H9 (cell line): Measurements from ENCODE around the gene CFDP1. TPM values are rescaled to one million over a fixed set of nuclear protein-coding genes. Genes with fewer than 3 reads are reported as not detected.

Experiments
- DNase-seq: peaks from one replicate; pipeline ENCODE4 v3.0.0-alpha.2; 2017
- H2AFZ ChIP-seq: one replicate; pipeline ENCODE4 v1.6.1; 2013; ENCODE audit warnings: mild to moderate bottlenecking, low read length, control low read depth, moderate library complexity
- H2AK5ac ChIP-seq: 2 replicates; pipeline ENCODE4 v1.6.1; 2013; ENCODE audit warnings: low read length, control low read depth, mixed read lengths; ENCODE audit not compliant: insufficient read length
- H2BK120ac ChIP-seq: one replicate; pipeline ENCODE4 v1.6.1; 2013; ENCODE audit warnings: low read depth, mild to moderate bottlenecking, low read length, control low read depth, inconsistent platforms; ENCODE audit not compliant: poor library complexity, severe bottlenecking
- H2BK12ac ChIP-seq: 2 replicates; pipeline ENCODE4 v1.6.1; 2013; ENCODE audit warnings: low read length, control low read depth, mixed read lengths, low read depth; ENCODE audit not compliant: insufficient read length
- H2BK15ac ChIP-seq: 2 replicates; pipeline ENCODE4 v1.6.1; 2013; ENCODE audit warnings: low read depth, low read length, control low read depth
- H2BK20ac ChIP-seq: one replicate; pipeline ENCODE4 v1.6.1; 2013; ENCODE audit warnings: low read depth, mild to moderate bottlenecking, low read length, control low read depth, inconsistent platforms; ENCODE audit not compliant: poor library complexity, severe bottlenecking
- H2BK5ac ChIP-seq: 2 replicates; pipeline ENCODE4 v1.6.1; 2013; ENCODE audit warnings: low read length, control low read depth, mixed read lengths; ENCODE audit not compliant: insufficient read length
- H3K14ac ChIP-seq: 2 replicates; pipeline ENCODE4 v1.6.1; 2013; ENCODE audit warnings: low read length, control low read depth; ENCODE audit not compliant: insufficient read depth
- H3K18ac ChIP-seq: 2 replicates; pipeline ENCODE4 v1.6.1; 2013; ENCODE audit warnings: low read depth, mild to moderate bottlenecking, mixed read lengths, low read length, control low read depth; ENCODE audit not compliant: insufficient read length
- H3K23ac ChIP-seq: 2 replicates; pipeline ENCODE4 v1.6.1; 2013; ENCODE audit warnings: low read length, control low read depth, mixed read lengths, low read depth; ENCODE audit not compliant: insufficient read length
- H3K23me2 ChIP-seq: 2 replicates; pipeline ENCODE4 v1.6.1; 2013; ENCODE audit warnings: low read depth, mild to moderate bottlenecking, mixed read lengths, low read length, control low read depth; ENCODE audit not compliant: insufficient read length, poor library complexity, severe bottlenecking
- H3K27ac ChIP-seq: 2 replicates; pipeline ENCODE4 v1.5.1; 2013; ENCODE audit warnings: low read length, control low read depth, mixed read lengths, low read depth; ENCODE audit not compliant: insufficient read length
- H3K27me3 ChIP-seq: 2 replicates; pipeline ENCODE4 v1.6.1; 2013; ENCODE audit warnings: low read length, control low read depth, inconsistent platforms; ENCODE audit not compliant: insufficient read depth
- H3K4ac ChIP-seq: 2 replicates; pipeline ENCODE4 v1.6.1; 2013; ENCODE audit warnings: low read depth, mild to moderate bottlenecking, control low read depth, inconsistent platforms, low read length, moderate library complexity
- H3K4me1 ChIP-seq: 2 replicates; pipeline ENCODE4 v1.6.1; 2013; ENCODE audit warnings: low read length, control low read depth, inconsistent platforms; ENCODE audit not compliant: insufficient read depth
- H3K4me2 ChIP-seq: 2 replicates; pipeline ENCODE4 v1.6.1; 2013; ENCODE audit warnings: low read length, control low read depth, mixed read lengths; ENCODE audit not compliant: insufficient read length, insufficient read depth
- H3K56ac ChIP-seq: 2 replicates; pipeline ENCODE4 v1.6.1; 2013; ENCODE audit warnings: low read depth, mild to moderate bottlenecking, mixed read lengths, low read length, control low read depth; ENCODE audit not compliant: insufficient read length
- H3K79me1 ChIP-seq: 2 replicates; pipeline ENCODE4 v1.6.1; 2013; ENCODE audit warnings: low read depth, mild to moderate bottlenecking, moderate library complexity, low read length, control low read depth, inconsistent platforms; ENCODE audit not compliant: insufficient read depth, poor library complexity, severe bottlenecking
- H3K79me2 ChIP-seq: 2 replicates; pipeline ENCODE4 v1.6.1; 2013; ENCODE audit warnings: low read length, control low read depth, inconsistent platforms; ENCODE audit not compliant: insufficient read depth
- H3K9ac ChIP-seq: 2 replicates; pipeline ENCODE4 v1.6.1; 2013; ENCODE audit warnings: low read length, control low read depth, mixed read lengths; ENCODE audit not compliant: insufficient read length; ENCODE audit errors: extremely low read depth
- H3K9me3 ChIP-seq: one replicate; pipeline ENCODE4 v1.6.1; 2013; ENCODE audit warnings: low read depth, low read length, inconsistent platforms; ENCODE audit not compliant: control insufficient read depth
- H3T11ph ChIP-seq: one replicate; pipeline ENCODE4 v1.6.1; 2013; ENCODE audit warnings: mild to moderate bottlenecking, low read length, control low read depth, inconsistent platforms
- H4K20me1 ChIP-seq: one replicate; pipeline ENCODE4 v1.6.1; 2013; ENCODE audit not compliant: control insufficient read depth, insufficient read length, insufficient read depth
- H4K5ac ChIP-seq: 2 replicates; pipeline ENCODE4 v1.6.1; 2013; ENCODE audit warnings: low read depth, mild to moderate bottlenecking, mixed read lengths, low read length, control low read depth; ENCODE audit not compliant: insufficient read length
- H4K8ac ChIP-seq: replicated peaks from 2 replicates; pipeline ENCODE4 v1.6.1; 2013; ENCODE audit warnings: low read length, control low read depth, mixed read lengths, low read depth; ENCODE audit not compliant: insufficient read length
- H4K91ac ChIP-seq: 2 replicates; pipeline ENCODE4 v1.6.1; 2013; ENCODE audit warnings: low read depth, mild to moderate bottlenecking, moderate library complexity, mixed read lengths, low read length, control low read depth; ENCODE audit not compliant: insufficient read length
- H3K27ac Mint-ChIP-seq, 3 experiments: 2 replicates in 2 of 3; 3 replicates in 1 of 3; pipeline ENCODE4 v1.8.0; 2020 to 2021; ENCODE audit warnings: mixed read lengths in 3 of 3, mild to moderate bottlenecking in 1 of 3, moderate library complexity in 1 of 3
- H3K27me3 Mint-ChIP-seq: 2 replicates; pipeline ENCODE4 v1.8.0; 2021; ENCODE audit warnings: low read depth, mild to moderate bottlenecking, moderate library complexity, mixed read lengths
- H3K36me3 Mint-ChIP-seq, 3 experiments: 2 replicates in 2 of 3; 3 replicates in 1 of 3; pipeline ENCODE4 v1.8.0; 2020 to 2021; ENCODE audit warnings: low read depth in 3 of 3, mixed read lengths in 3 of 3; ENCODE audit not compliant: insufficient read depth in 1 of 3
- H3K4me1 Mint-ChIP-seq, 2 experiments: 2 replicates each; pipeline ENCODE4 v1.8.0; 2020; ENCODE audit warnings: mixed read lengths in 2 of 2
- H3K4me3 Mint-ChIP-seq, 2 experiments: 2 replicates in 1 of 2; 3 replicates in 1 of 2; pipeline ENCODE4 v1.8.0; 2020 to 2021; ENCODE audit warnings: mild to moderate bottlenecking in 2 of 2, mixed read lengths in 2 of 2, moderate library complexity in 1 of 2
- H3K9me3 Mint-ChIP-seq, 2 experiments: 2 replicates in 1 of 2; 3 replicates in 1 of 2; pipeline ENCODE4 v1.8.0; 2020; ENCODE audit warnings: mild to moderate bottlenecking in 2 of 2, mixed read lengths in 2 of 2, moderate library complexity in 1 of 2
- WGBS: extraction: QIAGEN DNeasy Blood & Tissue Kit; methylation state at CpG from one replicate; pipeline ENCODE4 v1.1.7; 2013; ENCODE audit warnings: missing lambda C conversion rate, low lambda C conversion rate, mixed read lengths; ENCODE audit not compliant: insufficient read length; ENCODE audit errors: extremely low coverage; 5-methylcytosine and 5-hydroxymethylcytosine counted together
- total RNA-seq: library from RNA; stranded (reverse); gene quantifications from 2 replicates; pipeline ENCODE4 v1.2.1, GENCODE V29; 2021
- TF ChIP-seq, protein P1 (sequence below): fragments of 200-600 bp; sonication (generic); conservative IDR thresholded peaks from 3 replicates; pipeline ENCODE4 v1.8.0; 2021; ENCODE audit warnings: antibody characterized with exemption, mild to moderate bottlenecking

CFDP1 gene
- total RNA-seq, 1 experiment from 2014 or later = 89.2 TPM

DNA sequence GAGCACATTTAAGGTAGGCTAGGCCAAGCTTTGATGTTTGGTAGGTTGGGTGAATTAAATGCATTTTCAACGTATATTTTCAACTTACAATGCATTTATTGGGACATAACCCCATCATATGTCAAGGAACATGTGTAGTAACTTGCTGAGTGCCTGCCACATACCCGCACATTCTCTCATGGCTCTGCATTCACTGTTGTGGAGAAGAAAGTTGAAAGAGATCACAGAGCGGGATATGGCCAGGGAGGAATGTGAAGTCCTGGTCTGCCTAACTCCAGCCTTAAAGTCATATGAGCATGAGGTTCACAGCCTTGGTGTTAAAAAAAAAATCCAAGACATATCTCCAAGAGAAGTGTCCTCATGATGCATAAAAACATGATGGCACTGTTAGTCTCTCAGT is 79.1 kb downstream of the CFDP1 start:
- no peak overlapping the region for H3K56ac ChIP-seq
- no peaks in the 10 kb centered on the region for H4K20me1 ChIP-seq
- Mint-ChIP-seq H3K36me3 (peaks cover 0 to 13% (median 4%) of the 10 kb centered on the region in 3 experiments; a peak in 3 of 7 replicates), H3K4me1 (peaks cover 5 to 6% of the 10 kb centered on the region in 2 experiments; a peak in 2 of 4 replicates), H3K27me3 (no peaks in the 10 kb centered on the region), H3K9me3 (no peaks in the 10 kb centered on the region), H3K27ac (no peak overlapping the region), H3K4me3 (no peak overlapping the region)
- no peak overlapping the region for H4K8ac ChIP-seq
- no peak overlapping the region for H2BK20ac ChIP-seq
- no peak overlapping the region for H3K9ac ChIP-seq
- no peak overlapping the region for H2BK120ac ChIP-seq
- DNase-seq = no peak
- no peak overlapping the region for H3K4ac ChIP-seq
- H2BK15ac ChIP-seq = no peak overlapping the region
- H3K27me3 ChIP-seq = no peaks in the 10 kb centered on the region
- no peaks in the 10 kb centered on the region for H3K23me2 ChIP-seq
- no peaks in the 10 kb centered on the region for H3K9me3 ChIP-seq
- H3K14ac ChIP-seq = no peak overlapping the region
- H2AK5ac ChIP-seq = no peak overlapping the region
- no peak overlapping the region for H3K18ac ChIP-seq
- no peak overlapping the region for H4K91ac ChIP-seq
- no peaks in the 10 kb centered on the region for H3K79me2 ChIP-seq
- TF ChIP-seq, protein P1, sequence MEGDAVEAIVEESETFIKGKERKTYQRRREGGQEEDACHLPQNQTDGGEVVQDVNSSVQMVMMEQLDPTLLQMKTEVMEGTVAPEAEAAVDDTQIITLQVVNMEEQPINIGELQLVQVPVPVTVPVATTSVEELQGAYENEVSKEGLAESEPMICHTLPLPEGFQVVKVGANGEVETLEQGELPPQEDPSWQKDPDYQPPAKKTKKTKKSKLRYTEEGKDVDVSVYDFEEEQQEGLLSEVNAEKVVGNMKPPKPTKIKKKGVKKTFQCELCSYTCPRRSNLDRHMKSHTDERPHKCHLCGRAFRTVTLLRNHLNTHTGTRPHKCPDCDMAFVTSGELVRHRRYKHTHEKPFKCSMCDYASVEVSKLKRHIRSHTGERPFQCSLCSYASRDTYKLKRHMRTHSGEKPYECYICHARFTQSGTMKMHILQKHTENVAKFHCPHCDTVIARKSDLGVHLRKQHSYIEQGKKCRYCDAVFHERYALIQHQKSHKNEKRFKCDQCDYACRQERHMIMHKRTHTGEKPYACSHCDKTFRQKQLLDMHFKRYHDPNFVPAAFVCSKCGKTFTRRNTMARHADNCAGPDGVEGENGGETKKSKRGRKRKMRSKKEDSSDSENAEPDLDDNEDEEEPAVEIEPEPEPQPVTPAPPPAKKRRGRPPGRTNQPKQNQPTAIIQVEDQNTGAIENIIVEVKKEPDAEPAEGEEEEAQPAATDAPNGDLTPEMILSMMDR = no peak
- no peaks in the 10 kb centered on the region for H3K4me1 ChIP-seq
- no peak overlapping the region for H3K4me2 ChIP-seq
- H3T11ph ChIP-seq = no peak overlapping the region
- H3K23ac ChIP-seq = no peak overlapping the region
- H4K5ac ChIP-seq = no peak overlapping the region
- no peaks in the 10 kb centered on the region for H3K79me1 ChIP-seq
- no peak overlapping the region for H2BK12ac ChIP-seq
- H2AFZ ChIP-seq = no peak overlapping the region
- no peak overlapping the region for H3K27ac ChIP-seq
- no peak overlapping the region for H2BK5ac ChIP-seq
- no CpG with 5 or more reads among the region's 3 CpGs for WGBS
